SJSA1 (cell line): ENCODE data around the gene SMPDL3B. TPM values are rescaled to one million over a fixed set of nuclear protein-coding genes. Genes with fewer than 3 reads are reported as not detected.

ENCODE experiments used
- DNase-seq, 2 experiments: peaks; one replicate each; pipeline ENCODE4 v3.0.0-alpha.2; 2015 to 2020; ENCODE audit warnings: low spot score in 2 of 2, low read depth in 1 of 2
- H3K27ac ChIP-seq: fragments of 250-450 bp; sonication (Bioruptor Pico); 2 replicates; pipeline ENCODE4 v1.5.1; 2020; ENCODE audit warnings: mild to moderate bottlenecking, moderate library complexity
- H3K27me3 ChIP-seq: fragments of 250-450 bp; sonication (Bioruptor Pico); replicated peaks from 2 replicates; pipeline ENCODE4 v1.5.1; 2020; ENCODE audit warnings: mild to moderate bottlenecking, moderate library complexity
- H3K36me3 ChIP-seq: fragments of 250-450 bp; sonication (Bioruptor Pico); 2 replicates; pipeline ENCODE4 v1.5.1; 2020; ENCODE audit warnings: mild to moderate bottlenecking
- H3K4me1 ChIP-seq: fragments of 250-450 bp; sonication (Bioruptor Pico); replicated peaks from 2 replicates; pipeline ENCODE4 v1.6.1; 2021; ENCODE audit warnings: mild to moderate bottlenecking
- H3K4me3 ChIP-seq: fragments of 250-450 bp; sonication (Bioruptor Pico); 2 replicates; pipeline ENCODE4 v1.5.1; 2020; ENCODE audit warnings: mild to moderate bottlenecking
- H3K9me3 ChIP-seq: fragments of 250-450 bp; sonication (Bioruptor Pico); replicated peaks from 2 replicates; pipeline ENCODE4 v1.5.1; 2020; ENCODE audit warnings: mild to moderate bottlenecking
- total RNA-seq: library from RNA; depleted of rRNA; stranded (reverse); fragments of >200 nt; shearing (Covaris generic); gene quantifications from 2 replicates; pipeline ENCODE4 v1.2.3, GENCODE V29; 2014

SMPDL3B gene
- total RNA-seq, 1 experiment from 2014 or later: 0.11 TPM

- H3K27me3 ChIP-seq: no peaks in the 10 kb centered on the region
- no peaks in the 10 kb centered on the region for H3K9me3 ChIP-seq
- no peak overlapping the region for H3K4me3 ChIP-seq
- H3K36me3 ChIP-seq: no peaks in the 10 kb centered on the region
- H3K27ac ChIP-seq: no peak overlapping the region
- H3K4me1 ChIP-seq: peaks cover 3% of the 10 kb centered on the region
- DNase-seq: no peak
Measured at GRCh38 chr1:27954186-27954585, 19.4 kb downstream of the SMPDL3B start.

GRCh38 chr1:27955076-27955475, 20.3 kb downstream of the SMPDL3B start:
- DNase-seq: no peak
- no peak overlapping the region for H3K27ac ChIP-seq

GRCh38 chr1:27956761-27957160, 22.0 kb downstream of the SMPDL3B start:
- DNase-seq: no peak
- H3K9me3 ChIP-seq: no peaks in the 10 kb centered on the region
- H3K4me3 ChIP-seq: no peak overlapping the region
- no peaks in the 10 kb centered on the region for H3K36me3 ChIP-seq
- H3K27me3 ChIP-seq: no peaks in the 10 kb centered on the region
- no peak overlapping the region for H3K27ac ChIP-seq
- peaks cover 25% of the 10 kb centered on the region for H3K4me1 ChIP-seq

More at GRCh38 chr1:27955076-27955475, 20.3 kb downstream of the SMPDL3B start:
- no peaks in the 10 kb centered on the region for H3K27me3 ChIP-seq
- H3K9me3 ChIP-seq: no peaks in the 10 kb centered on the region
- H3K36me3 ChIP-seq: no peaks in the 10 kb centered on the region
- no peak overlapping the region for H3K4me3 ChIP-seq
- H3K4me1 ChIP-seq: peaks cover 10% of the 10 kb centered on the region

GRCh38 chr1:27957655-27958054, 22.9 kb downstream of the SMPDL3B start:
- peaks cover 25% of the 10 kb centered on the region for H3K4me1 ChIP-seq
- H3K9me3 ChIP-seq: no peaks in the 10 kb centered on the region
- H3K27ac ChIP-seq: no peak overlapping the region
- H3K36me3 ChIP-seq: no peaks in the 10 kb centered on the region
- DNase-seq: no peak
- H3K4me3 ChIP-seq: no peak overlapping the region
- H3K27me3 ChIP-seq: no peaks in the 10 kb centered on the region

- Histone ChIP-seq H3K27me3 (no peaks in the 10 kb centered on the region), H3K27ac (no peak overlapping the region), H3K4me1 (peaks cover 25% of the 10 kb centered on the region), H3K36me3 (no peaks in the 10 kb centered on the region), H3K4me3 (no peak overlapping the region), H3K9me3 (no peaks in the 10 kb centered on the region)
- DNase-seq: no peak
Measured at GRCh38 chr1:27958513-27958912, 23.7 kb downstream of the SMPDL3B start.

GRCh38 chr1:27959792-27960603, 25.2 kb downstream of the SMPDL3B start, which contains the start of gene XKR8:
Gene XKR8, plus strand, starts transcription at chr1:27959973. Its CDS starts 97 bp downstream, at chr1:27960070.
- no peaks in the 10 kb centered on the region for H3K27me3 ChIP-seq
- peaks cover 25% of the 10 kb centered on the region for H3K4me1 ChIP-seq
- H3K27ac ChIP-seq: peak within 1 kb of the TSS; percentile 63
- H3K9me3 ChIP-seq: no peaks in the 10 kb centered on the region
- peak within 1 kb of the TSS; percentile 59 for H3K4me3 ChIP-seq
- peak; percentile 75 to 81 for DNase-seq
- H3K36me3 ChIP-seq: no peaks in the 10 kb centered on the region

GRCh38 chr1:27960762-27961645, 26.2 kb downstream of the SMPDL3B start:
- no peaks in the 10 kb centered on the region for H3K27me3 ChIP-seq
- H3K27ac ChIP-seq: no peak overlapping the region
- H3K36me3 ChIP-seq: no peaks in the 10 kb centered on the region
- H3K4me3 ChIP-seq: peak overlapping the region; percentile 59; the same call in 1 of the 2 replicates
- H3K9me3 ChIP-seq: no peaks in the 10 kb centered on the region
- peaks cover 25% of the 10 kb centered on the region for H3K4me1 ChIP-seq
- no peak for DNase-seq

- Histone ChIP-seq H3K4me1 (peaks cover 25% of the 10 kb centered on the region), H3K27me3 (no peaks in the 10 kb centered on the region), H3K4me3 (no peak overlapping the region), H3K27ac (no peak overlapping the region), H3K36me3 (peaks cover 1% of the 10 kb centered on the region; the same call in 1 of the 2 replicates), H3K9me3 (no peaks in the 10 kb centered on the region)
- DNase-seq: no peak
Measured at GRCh38 chr1:27961646-27962221, 26.9 kb downstream of the SMPDL3B start.

GRCh38 chr1:27963393-27963792, 28.6 kb downstream of the SMPDL3B start:
- H3K27ac ChIP-seq: no peak overlapping the region
- no peak overlapping the region for H3K4me3 ChIP-seq
- H3K9me3 ChIP-seq: no peaks in the 10 kb centered on the region
- no peak for DNase-seq
- H3K27me3 ChIP-seq: no peaks in the 10 kb centered on the region
- H3K4me1 ChIP-seq: peaks cover 29% of the 10 kb centered on the region
- H3K36me3 ChIP-seq: peaks cover 12% of the 10 kb centered on the region

GRCh38 chr1:27966402-27967105, 31.8 kb downstream of the SMPDL3B start:
- no peak overlapping the region for H3K4me3 ChIP-seq
- peaks cover 27% of the 10 kb centered on the region for H3K4me1 ChIP-seq
- peaks cover 26% of the 10 kb centered on the region for H3K36me3 ChIP-seq
- no peaks in the 10 kb centered on the region for H3K9me3 ChIP-seq
- no peaks in the 10 kb centered on the region for H3K27me3 ChIP-seq
- no peak overlapping the region for H3K27ac ChIP-seq
- DNase-seq: peak in 1 of 2 experiments; percentile 42

GRCh38 chr1:27967106-27967883, 32.5 kb downstream of the SMPDL3B start:
- H3K27ac ChIP-seq: no peak overlapping the region
- peaks cover 26% of the 10 kb centered on the region for H3K36me3 ChIP-seq
- H3K9me3 ChIP-seq: no peaks in the 10 kb centered on the region
- no peaks in the 10 kb centered on the region for H3K27me3 ChIP-seq
- peak in 1 of 2 experiments; percentile 27 for DNase-seq
- peaks cover 35% of the 10 kb centered on the region for H3K4me1 ChIP-seq
- no peak overlapping the region for H3K4me3 ChIP-seq

- Histone ChIP-seq H3K36me3 (peaks cover 30% of the 10 kb centered on the region), H3K9me3 (no peaks in the 10 kb centered on the region), H3K4me3 (no peak overlapping the region), H3K27me3 (no peaks in the 10 kb centered on the region), H3K4me1 (peaks cover 41% of the 10 kb centered on the region), H3K27ac (peak overlapping the region; percentile 67)
- DNase-seq: no peak
Measured at GRCh38 chr1:27967884-27968466, 33.2 kb downstream of the SMPDL3B start.
